ENCODE results near the gene COL24A1. TPM values are rescaled to one million over a fixed set of nuclear protein-coding genes. Genes with fewer than 3 reads are reported as not detected.

COL24A1 gene
- total RNA-seq, 1 experiment from 2014 or later, result 0.35 TPM

- no peaks in the 10 kb centered on the region for H3K4me1 ChIP-seq (ENCODE audit: insufficient read depth, low read length)
- H4K5ac ChIP-seq (ENCODE audit: insufficient read length, low read depth, low read length), result no peak overlapping the region
- H3K27ac ChIP-seq (ENCODE audit: insufficient read length, low read depth, low read length), result no peak overlapping the region
- H3K9ac ChIP-seq (ENCODE audit: extremely low read depth, insufficient read length, low read length), result no peak overlapping the region
- no peaks in the 10 kb centered on the region for H3K79me1 ChIP-seq (ENCODE audit: insufficient read depth, low read depth, low read length, poor library complexity, severe bottlenecking)
- Mint-ChIP-seq H3K4me3 (no peak overlapping the region), H3K4me1 (no peaks in the 10 kb centered on the region), H3K36me3 (ENCODE audit: insufficient read depth in 1 of 3, low read depth in 3 of 3) (no peaks in the 10 kb centered on the region), H3K27ac (no peak overlapping the region), H3K27me3 (ENCODE audit: low read depth) (no peaks in the 10 kb centered on the region), H3K9me3 (no peaks in the 10 kb centered on the region)
- no CpG with 5 or more reads among the region's 2 CpGs for WGBS (ENCODE audit: extremely low coverage, insufficient read length, low lambda C conversion rate)
- no peak overlapping the region for H2BK120ac ChIP-seq (ENCODE audit: low read depth, low read length, poor library complexity, severe bottlenecking)
- H4K91ac ChIP-seq (ENCODE audit: insufficient read length, low read depth, low read length), result no peak overlapping the region
- no peaks in the 10 kb centered on the region for H3K9me3 ChIP-seq (ENCODE audit: control insufficient read depth, low read depth, low read length)
- no peak overlapping the region for H3K4me2 ChIP-seq (ENCODE audit: insufficient read depth, insufficient read length, low read length)
- H2AFZ ChIP-seq (ENCODE audit: low read length), result no peak overlapping the region
- H3K56ac ChIP-seq (ENCODE audit: insufficient read length, low read depth, low read length), result no peak overlapping the region
- H3K79me2 ChIP-seq (ENCODE audit: insufficient read depth, low read length), result no peaks in the 10 kb centered on the region
- no peaks in the 10 kb centered on the region for H3K23me2 ChIP-seq (ENCODE audit: insufficient read length, low read depth, low read length, poor library complexity, severe bottlenecking)
- H2BK20ac ChIP-seq (ENCODE audit: low read depth, low read length, poor library complexity, severe bottlenecking), result no peak overlapping the region
- no peak overlapping the region for H2BK15ac ChIP-seq (ENCODE audit: low read depth, low read length)
- H2BK12ac ChIP-seq (ENCODE audit: insufficient read length, low read depth, low read length), result no peak overlapping the region
- no peak overlapping the region for H3K23ac ChIP-seq (ENCODE audit: insufficient read length, low read depth, low read length)
- H3K27me3 ChIP-seq (ENCODE audit: insufficient read depth, low read length), result no peaks in the 10 kb centered on the region
- H3T11ph ChIP-seq (ENCODE audit: low read length), result no peak overlapping the region
- no peak overlapping the region for H3K4ac ChIP-seq (ENCODE audit: low read depth, low read length)
- H4K20me1 ChIP-seq (ENCODE audit: control insufficient read depth, insufficient read depth, insufficient read length), result no peaks in the 10 kb centered on the region
- no peak overlapping the region for H4K8ac ChIP-seq (replicated peaks; ENCODE audit: insufficient read length, low read depth, low read length)
- TF ChIP-seq CTCF (conservative IDR thresholded peaks at IDR 0.05), result no peak
- H3K14ac ChIP-seq (ENCODE audit: insufficient read depth, low read length), result no peak overlapping the region
- H2BK5ac ChIP-seq (ENCODE audit: insufficient read length, low read length), result no peak overlapping the region
- no peak for DNase-seq
- no peak overlapping the region for H3K18ac ChIP-seq (ENCODE audit: insufficient read length, low read depth, low read length)
- no peak overlapping the region for H2AK5ac ChIP-seq (ENCODE audit: insufficient read length, low read length)
Observed at GRCh38 chr1:85935234-85935633, 221.3 kb downstream of the COL24A1 start.
